K562 (cell line): ENCODE measurements around the gene NUP214. TPM values are rescaled to one million over a fixed set of nuclear protein-coding genes. Genes with fewer than 3 reads are reported as not detected.
A peak's percentile ranks its signal among the peaks of the same experiment; 100 is the strongest.

Experiments used
- ATAC-seq: fragments of 200-7000 bp; cut with Tn5 transposase; 3 replicates; pipeline ENCODE4 v1.9.1; 2020; ENCODE audit warnings: moderate library complexity
- BruUV-seq: library from RNA; stranded (reverse); fragments of 400-500 nt; replicated peaks from 2 replicates; lab custom pipeline; 2021; lab: Mats Ljungman, UMichigan
- CTCF ChIA-PET: fragments of 300-600 bp; formaldehyde crosslinking; extraction: SDS; loops from one replicate; lab custom pipeline; 2021; ENCODE audit warnings: low intra/inter-chr PET ratio; lab: Yijun Ruan, JAX
- POLR2A ChIA-PET: fragments of 300-600, 350-650 bp; sonication (Branson Sonifier 250); formaldehyde crosslinking; extraction: SDS; loops from one replicate; lab custom pipeline; 2021; ENCODE audit warnings: antibody characterized with exemption, inconsistent platforms; lab: Yijun Ruan, JAX
- DNase-seq, 4 experiments: peaks; one replicate each; pipeline versions ENCODE4 v3.0.0 to v3.0.0-alpha.2; 2011 to 2018; ENCODE audit warnings: low spot score in 3 of 4, mixed read lengths in 3 of 4; ENCODE audit errors: extremely low read depth in 1 of 4
- FAIRE-seq: peaks from 2 replicates; lab custom pipeline; 2011; peaks lifted over from hg19 to GRCh38; lab: Jason Lieb, UNC
- H2AFZ ChIP-seq: 2 replicates; pipeline ENCODE4 v1.6.0; 2011; ENCODE audit warnings: low read depth, low read length, control low read depth, inconsistent platforms
- H3K27ac ChIP-seq: fragments of 200-600 bp; 3 replicates; pipeline ENCODE4 v1.8.0; 2011; ENCODE audit warnings: low read depth, mild to moderate bottlenecking, control low read depth, inconsistent platforms, low read length, moderate library complexity, mixed read lengths; ENCODE audit errors: extremely low read depth
- H3K27me3 ChIP-seq, 2 experiments: fragments of 300-600 bp in 1 of 2; 2 replicates in 1 of 2; 3 replicates in 1 of 2; pipeline versions ENCODE4 v1.6.0 to v1.8.0; 2011; ENCODE audit warnings: inconsistent platforms in 2 of 2, low read length in 2 of 2, mild to moderate bottlenecking in 1 of 2, mixed read lengths in 1 of 2, moderate library complexity in 1 of 2; ENCODE audit not compliant: control insufficient read depth in 2 of 2, insufficient read depth in 2 of 2
- H3K36me3 ChIP-seq: fragments of 300-600 bp; 3 replicates; pipeline ENCODE4 v1.8.0; 2011; ENCODE audit warnings: mild to moderate bottlenecking, low read length, inconsistent platforms; ENCODE audit not compliant: control insufficient read depth, insufficient read depth
- H3K4me1 ChIP-seq, 2 experiments: fragments of 200-600 bp in 1 of 2; replicated peaks in 1 of 2; 2 replicates in 1 of 2; 3 replicates in 1 of 2; pipeline versions ENCODE4 v1.5.1 to v1.8.0; 2011; ENCODE audit warnings: inconsistent platforms in 2 of 2, low read length in 2 of 2, mild to moderate bottlenecking in 1 of 2, mixed read lengths in 1 of 2, moderate library complexity in 1 of 2; ENCODE audit not compliant: control insufficient read depth in 2 of 2, insufficient read depth in 2 of 2
- H3K4me2 ChIP-seq: 2 replicates; pipeline ENCODE4 v1.6.1; 2011; ENCODE audit warnings: low read length, control low read depth, inconsistent platforms, mixed read lengths; ENCODE audit not compliant: insufficient read depth
- H3K4me3 ChIP-seq: fragments of 200-600 bp; sonication (generic), shearing (Covaris generic); 2 replicates; pipeline ENCODE4 v1.5.1; 2016; ENCODE audit warnings: control low read depth, inconsistent platforms
- H3K79me2 ChIP-seq: fragments of 200-600 bp; 3 replicates; pipeline ENCODE4 v1.8.0; 2011; ENCODE audit warnings: low read length, inconsistent platforms; ENCODE audit not compliant: control insufficient read depth, insufficient read depth
- H3K9ac ChIP-seq, 2 experiments: 2 replicates each; pipeline versions ENCODE4 v1.6.0 to v1.6.1; 2011; ENCODE audit warnings: low read depth in 2 of 2, low read length in 2 of 2, control low read depth in 1 of 2, inconsistent platforms in 1 of 2, mild to moderate bottlenecking in 1 of 2, mixed read lengths in 1 of 2; ENCODE audit not compliant: insufficient read depth in 1 of 2
- H3K9me1 ChIP-seq: one replicate; pipeline ENCODE4 v1.6.0; 2011; ENCODE audit warnings: inconsistent platforms, mild to moderate bottlenecking, low read length, moderate library complexity; ENCODE audit not compliant: control insufficient read depth, insufficient read depth
- H3K9me3 ChIP-seq: replicated peaks from 2 replicates; pipeline ENCODE4 v1.5.1; 2011; ENCODE audit warnings: low read depth, low read length, inconsistent platforms; ENCODE audit not compliant: control insufficient read depth, insufficient read depth
- H4K20me1 ChIP-seq: replicated peaks from 2 replicates; pipeline ENCODE4 v1.6.1; 2011; ENCODE audit warnings: low read length, inconsistent platforms, mixed read lengths; ENCODE audit not compliant: control insufficient read depth, insufficient read depth
- MEIS2 ChIP-seq: fragments of 450-650 bp; IDR thresholded peaks from 2 replicates; pipeline ENCODE4 v1.6.1; 2014; ENCODE audit warnings: mild to moderate bottlenecking; ENCODE audit not compliant: partially characterized antibody
- PHF8 ChIP-seq: fragments of 200-600 bp; sonication (generic); IDR thresholded peaks from 2 replicates; pipeline ENCODE4 v1.6.1; 2012; ENCODE audit warnings: mixed run types, mild to moderate bottlenecking, inconsistent platforms, low read length, moderate library complexity, borderline replicate concordance
- STAT6 ChIP-seq: sonication (generic); formaldehyde crosslinking; IDR thresholded peaks from 2 replicates; pipeline ENCODE4 v1.8.1; 2023; ENCODE audit warnings: mild to moderate bottlenecking, missing genetic modification reagents
- YY1 ChIP-seq, 3 experiments: IDR thresholded peaks; 2 replicates each; pipeline ENCODE4 v1.6.1; 2011; ENCODE audit warnings: low read length in 2 of 3, mild to moderate bottlenecking in 2 of 3, moderate library complexity in 2 of 3, borderline replicate concordance in 1 of 3, control low read depth in 1 of 3, low read depth in 1 of 3; ENCODE audit not compliant: insufficient read depth in 3 of 3, insufficient replicate concordance in 2 of 3, control insufficient read depth in 1 of 3, insufficient read length in 1 of 3; ENCODE audit errors: extremely low read depth in 1 of 3
- WGBS: fragments of 100-300 bp; shearing (Covaris generic); methylation state at CpG from one replicate; pipeline ENCODE4 v1.1.6; 2016; ENCODE audit warnings: low coverage, mixed read lengths; ENCODE audit not compliant: insufficient coverage; ENCODE audit errors: missing lambda C conversion rate; 5-methylcytosine and 5-hydroxymethylcytosine counted together
- in situ Hi-C: fragments of 300-500 bp; cut with MboI; formaldehyde crosslinking; loops from 4 replicates; pipeline ENCODE4 v1.15.0; 2018; ENCODE audit warnings: inconsistent platforms, mixed read lengths
- intact Hi-C: fragments of 100-400 bp; cut with micrococcal nuclease; formaldehyde crosslinking; loops from 2 replicates; pipeline ENCODE4 v1.14.2; 2022
- polyA plus RNA-seq, 8 experiments: library from polyadenylated mRNA; depleted of rRNA in 4 of 8; stranded (reverse) in 5 of 8; unstranded in 3 of 8; fragments of >200 nt; fragmentation: Nextera tagmentation in 2 of 8; fragmentation: Illumina TruSeq in 1 of 8; extraction: Ambion mirVana in 2 of 8; extraction: Trizol in 1 of 8; gene quantifications; 2 replicates each; pipeline versions ENCODE4 v1.2.1 to v1.2.3, GENCODE V29; 2011 to 2014; ENCODE audit warnings: inconsistent platforms in 1 of 8, missing spikeins in 1 of 8
- total RNA-seq, 7 experiments: library from RNA; depleted of rRNA in 6 of 7; stranded (reverse); fragments of >200 nt in 6 of 7; fragmentation: Illumina TruSeq in 2 of 7; extraction: Trizol in 2 of 7; gene quantifications; 2 replicates each; pipeline versions ENCODE4 v1.2.1 to v1.2.3, GENCODE V29; 2011 to 2021; ENCODE audit warnings: low replicate concordance in 1 of 7
- TF ChIP-seq, protein P1 (sequence below): sonication (generic); formaldehyde crosslinking; IDR thresholded peaks from 2 replicates; pipeline ENCODE4 v1.8.1; 2023; ENCODE audit warnings: mild to moderate bottlenecking, missing genetic modification reagents
- TF ChIP-seq, protein P2 (sequence below), 2 experiments: fragments of 450-650 bp in 1 of 2; sonication (generic) in 1 of 2; formaldehyde crosslinking; conservative IDR thresholded peaks; 2 replicates each; pipeline versions ENCODE4 v1.4.0 to v1.8.1; 2020 to 2022; ENCODE audit warnings: mild to moderate bottlenecking in 1 of 2, missing genetic modification reagents in 1 of 2

The NUP214 gene
- total and polyA plus RNA-seq, 9 of the 15 experiments (the other 6 are each of a cell fraction or from before 2014, with no cell fraction given), result 56.9 to 332 (median 97.1) TPM

DNA sequence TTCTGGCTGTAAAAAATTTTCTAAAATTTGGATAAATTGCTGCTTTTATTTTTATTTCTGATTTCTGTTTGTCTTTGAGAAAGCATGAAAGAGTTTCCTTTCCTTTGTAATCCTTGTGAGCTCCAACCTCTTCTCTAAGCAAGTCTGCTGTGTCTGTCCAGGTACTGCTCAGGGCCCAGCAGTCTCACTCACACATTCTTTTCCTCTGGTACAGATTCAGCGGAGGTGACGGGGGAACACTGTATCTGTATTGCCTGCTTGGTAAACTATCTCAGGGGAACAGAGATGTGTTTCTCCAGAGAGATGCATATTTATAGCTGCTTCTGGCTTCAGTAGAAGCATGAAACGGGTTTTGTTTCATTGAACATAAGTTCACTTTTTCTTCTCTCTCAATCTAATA, 60.5 kb downstream of the NUP214 start (continued):
- TF ChIP-seq PHF8, result no peak
- TF ChIP-seq, protein P1, sequence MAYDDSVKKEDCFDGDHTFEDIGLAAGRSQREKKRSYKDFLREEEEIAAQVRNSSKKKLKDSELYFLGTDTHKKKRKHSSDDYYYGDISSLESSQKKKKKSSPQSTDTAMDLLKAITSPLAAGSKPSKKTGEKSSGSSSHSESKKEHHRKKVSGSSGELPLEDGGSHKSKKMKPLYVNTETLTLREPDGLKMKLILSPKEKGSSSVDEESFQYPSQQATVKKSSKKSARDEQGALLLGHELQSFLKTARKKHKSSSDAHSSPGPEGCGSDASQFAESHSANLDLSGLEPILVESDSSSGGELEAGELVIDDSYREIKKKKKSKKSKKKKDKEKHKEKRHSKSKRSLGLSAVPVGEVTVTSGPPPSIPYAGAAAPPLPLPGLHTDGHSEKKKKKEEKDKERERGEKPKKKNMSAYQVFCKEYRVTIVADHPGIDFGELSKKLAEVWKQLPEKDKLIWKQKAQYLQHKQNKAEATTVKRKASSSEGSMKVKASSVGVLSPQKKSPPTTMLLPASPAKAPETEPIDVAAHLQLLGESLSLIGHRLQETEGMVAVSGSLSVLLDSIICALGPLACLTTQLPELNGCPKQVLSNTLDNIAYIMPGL (CRISPR knock-in tag), result peak; percentile 37; the same call in 1 of the 2 replicates

DNA sequence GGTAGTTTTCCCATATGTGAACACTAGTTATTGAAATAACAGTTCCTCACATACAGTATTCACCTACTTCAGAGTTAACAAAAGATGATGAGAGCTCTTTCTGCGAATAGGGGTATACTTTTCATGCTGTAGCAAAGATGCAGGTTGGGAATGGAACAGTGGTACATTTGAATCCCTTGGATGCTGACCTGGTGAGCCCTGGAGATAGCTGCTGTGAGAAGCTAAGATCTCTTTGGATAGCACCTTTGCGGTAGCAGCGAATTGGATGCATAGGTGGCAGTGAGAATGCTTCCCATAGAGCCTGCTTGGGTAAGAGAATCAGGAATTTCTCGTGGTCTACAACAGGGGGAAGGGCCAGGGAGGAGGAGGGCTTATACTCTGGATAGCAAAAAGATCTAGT, 61.2 kb downstream of the NUP214 start:
- Histone ChIP-seq H2AFZ (no peak overlapping the region), H3K27ac (no peak overlapping the region), H3K4me1 (no peaks in the 10 kb centered on the region; a peak in 1 of 5 replicates), H3K36me3 (peaks cover 91% of the 10 kb centered on the region), H3K9ac (no peak overlapping the region), H3K4me2 (no peak overlapping the region), H3K79me2 (0 out of 3 replicates have a peak, but pooled peaks cover 6% of the 10 kb centered on the region), H3K4me3 (no peak overlapping the region), H4K20me1 (no peaks in the 10 kb centered on the region), H3K9me3 (no peaks in the 10 kb centered on the region), H3K9me1 (no peaks in the 10 kb centered on the region), H3K27me3 (no peaks in the 10 kb centered on the region)
- intact Hi-C loops (no loop called here), in situ Hi-C loops (no loop called here)
- TF ChIP-seq, protein P2, sequence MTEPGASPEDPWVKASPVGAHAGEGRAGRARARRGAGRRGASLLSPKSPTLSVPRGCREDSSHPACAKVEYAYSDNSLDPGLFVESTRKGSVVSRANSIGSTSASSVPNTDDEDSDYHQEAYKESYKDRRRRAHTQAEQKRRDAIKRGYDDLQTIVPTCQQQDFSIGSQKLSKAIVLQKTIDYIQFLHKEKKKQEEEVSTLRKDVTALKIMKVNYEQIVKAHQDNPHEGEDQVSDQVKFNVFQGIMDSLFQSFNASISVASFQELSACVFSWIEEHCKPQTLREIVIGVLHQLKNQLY (CRISPR knock-in tag; conservative IDR thresholded peaks at IDR 0.05), result 0 out of 4 replicates have a peak, but pooled peaks of 1 of the 2 experiments have one; percentile 32
- TF ChIP-seq MEIS2 (no peak), YY1 (IDR thresholded peaks at IDR 0.05; ENCODE audit: borderline replicate concordance in 1 of 3, control insufficient read depth in 1 of 3, extremely low read depth in 1 of 3, insufficient read depth in 3 of 3, insufficient read length in 1 of 3, insufficient replicate concordance in 2 of 3, low read depth in 1 of 3, low read length in 2 of 3) (no peak), STAT6 (CRISPR knock-in tag) (peak; percentile 87; the same call in 1 of the 2 replicates)
- BruUV-seq, result no TSS peak
- ChIA-PET POLR2A (interaction anchor here (0.5 to 17.8 kb wide), 11 partner anchors 7 to 92 kb away, joined by 3 to 264 read pairs (median 5); partner anchors contain the start of gene NUP214), CTCF (no interaction called here)
- 89% methylated on average over 4 of the region's 4 CpGs for WGBS
- ATAC-seq (peak; percentile 6; the same call in 1 of the 3 replicates), DNase-seq (no peak), FAIRE-seq (no peak)
